Caco-2 (cell line): ENCODE data around the gene PRAMEF4. TPM values are rescaled to one million over a fixed set of nuclear protein-coding genes. Genes with fewer than 3 reads are reported as not detected.
"Not testable (repeated sequence)": the region's sequence is repeated elsewhere in the genome, so short reads cannot be mapped to it uniquely, and the experiment has no call there.

Experiments used
- BruUV-seq: library from RNA; stranded (reverse); fragments of 400-500 nt; replicated peaks from 2 replicates; lab custom pipeline; 2021; lab: Mats Ljungman, UMichigan
- CTCF ChIA-PET: fragments of 300-600 bp; sonication (Branson Sonifier 250); formaldehyde crosslinking; loops from one replicate; lab custom pipeline; 2022; ENCODE audit warnings: antibody characterized with exemption; lab: Charles Lee
- POLR2A ChIA-PET: fragments of 300-600 bp; sonication (Branson Sonifier 250); formaldehyde crosslinking; loops from one replicate; lab custom pipeline; 2022; ENCODE audit warnings: antibody characterized with exemption; lab: Charles Lee
- DNase-seq, 2 experiments: peaks; one replicate each; pipeline versions ENCODE4 v3.0.0 to v3.0.0-alpha.2; 2020 to 2022
- H3K27me3 ChIP-seq: replicated peaks from 2 replicates; pipeline ENCODE4 v1.6.0; 2011; ENCODE audit warnings: low read length; ENCODE audit not compliant: control insufficient read depth, insufficient read depth
- H3K36me3 ChIP-seq: 2 replicates; pipeline ENCODE4 v1.5.1; 2011; ENCODE audit warnings: low read length; ENCODE audit not compliant: control insufficient read depth, insufficient read depth
- H3K4me1 ChIP-seq: fragments of 250-450 bp; sonication (Bioruptor Pico); 2 replicates; pipeline ENCODE4 v1.5.1; 2020; ENCODE audit warnings: mild to moderate bottlenecking
- H3K4me3 ChIP-seq: 2 replicates; pipeline ENCODE4 v1.5.1; 2011; ENCODE audit warnings: low read depth, mild to moderate bottlenecking, control low read depth, low read length
- H3K9me3 ChIP-seq: fragments of 250-450 bp; sonication (Bioruptor Pico); 2 replicates; pipeline ENCODE4 v1.5.1; 2020; ENCODE audit warnings: mild to moderate bottlenecking, moderate library complexity
- H3K27ac Mint-ChIP-seq: one replicate; pipeline ENCODE4 v1.8.0; 2022; ENCODE audit warnings: mixed read lengths; ENCODE audit not compliant: unreplicated experiment
- H3K27me3 Mint-ChIP-seq: one replicate; pipeline ENCODE4 v1.8.0; 2022; ENCODE audit warnings: mixed read lengths; ENCODE audit not compliant: insufficient read depth, unreplicated experiment
- H3K36me3 Mint-ChIP-seq: one replicate; pipeline ENCODE4 v1.8.0; 2022; ENCODE audit warnings: mild to moderate bottlenecking, mixed read lengths; ENCODE audit not compliant: insufficient read depth, unreplicated experiment
- H3K4me1 Mint-ChIP-seq: one replicate; pipeline ENCODE4 v1.8.0; 2022; ENCODE audit warnings: low read depth, mixed read lengths; ENCODE audit not compliant: unreplicated experiment
- H3K4me3 Mint-ChIP-seq: one replicate; pipeline ENCODE4 v1.8.0; 2022; ENCODE audit warnings: mild to moderate bottlenecking, moderate library complexity, mixed read lengths; ENCODE audit not compliant: unreplicated experiment
- H3K9me3 Mint-ChIP-seq: one replicate; pipeline ENCODE4 v1.8.0; 2022; ENCODE audit warnings: mixed read lengths; ENCODE audit not compliant: unreplicated experiment
- intact Hi-C: fragments of 100-400 bp; cut with micrococcal nuclease; formaldehyde crosslinking; loops from one replicate; pipeline ENCODE4 v1.10.0; 2022; ENCODE audit not compliant: unreplicated experiment
- total RNA-seq: library from RNA; stranded (reverse); gene quantifications from 2 replicates; pipeline ENCODE4 v1.2.3, GENCODE V29; 2022
- TF ChIP-seq, protein P1 (sequence below), 2 experiments: fragments of 200-600 bp in 1 of 2; IDR thresholded peaks; 1 replicate in 1 of 2; 2 replicates in 1 of 2; pipeline versions ENCODE4 v1.5.1 to v1.8.0; 2011 to 2022; ENCODE audit warnings: antibody characterized with exemption in 1 of 2, control low read depth in 1 of 2, inconsistent platforms in 1 of 2, low read depth in 1 of 2, low read length in 1 of 2, mild to moderate bottlenecking in 1 of 2, moderate library complexity in 1 of 2; ENCODE audit not compliant: insufficient read depth in 1 of 2, severe bottlenecking in 1 of 2, unreplicated experiment in 1 of 2

The PRAMEF4 gene
- total RNA-seq, 1 experiment from 2014 or later, result not detected

DNA sequence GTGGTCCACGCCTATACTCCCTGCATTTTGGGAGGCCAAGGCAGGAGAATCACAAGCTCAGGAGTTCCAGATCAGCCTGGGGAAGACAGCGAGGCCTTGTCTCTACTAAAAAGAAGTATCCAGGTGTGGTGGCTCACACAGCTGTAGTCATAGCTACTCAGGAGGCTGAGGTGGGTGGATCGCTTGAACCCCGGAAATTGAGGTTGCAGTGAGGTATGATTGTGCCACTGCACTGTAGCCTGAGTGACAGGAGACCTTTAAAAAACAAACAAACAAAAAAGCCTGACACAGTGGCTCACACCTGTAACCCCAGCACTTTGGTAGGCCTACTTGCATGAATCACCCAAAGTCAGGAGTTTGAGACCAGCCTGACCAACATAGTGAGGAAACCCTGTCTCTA, 7.5 kb downstream of the PRAMEF4 start:
- H3K9me3 ChIP-seq, H3K9me3 Mint-ChIP-seq, H3K27me3 ChIP-seq, DNase-seq, H3K27ac Mint-ChIP-seq, H3K36me3 ChIP-seq, H3K4me3 ChIP-seq, CTCF ChIA-PET, intact Hi-C loops, H3K36me3 Mint-ChIP-seq, H3K27me3 Mint-ChIP-seq, H3K4me1 ChIP-seq, POLR2A ChIA-PET, BruUV-seq, H3K4me3 Mint-ChIP-seq, H3K4me1 Mint-ChIP-seq: not testable (repeated sequence)

DNA sequence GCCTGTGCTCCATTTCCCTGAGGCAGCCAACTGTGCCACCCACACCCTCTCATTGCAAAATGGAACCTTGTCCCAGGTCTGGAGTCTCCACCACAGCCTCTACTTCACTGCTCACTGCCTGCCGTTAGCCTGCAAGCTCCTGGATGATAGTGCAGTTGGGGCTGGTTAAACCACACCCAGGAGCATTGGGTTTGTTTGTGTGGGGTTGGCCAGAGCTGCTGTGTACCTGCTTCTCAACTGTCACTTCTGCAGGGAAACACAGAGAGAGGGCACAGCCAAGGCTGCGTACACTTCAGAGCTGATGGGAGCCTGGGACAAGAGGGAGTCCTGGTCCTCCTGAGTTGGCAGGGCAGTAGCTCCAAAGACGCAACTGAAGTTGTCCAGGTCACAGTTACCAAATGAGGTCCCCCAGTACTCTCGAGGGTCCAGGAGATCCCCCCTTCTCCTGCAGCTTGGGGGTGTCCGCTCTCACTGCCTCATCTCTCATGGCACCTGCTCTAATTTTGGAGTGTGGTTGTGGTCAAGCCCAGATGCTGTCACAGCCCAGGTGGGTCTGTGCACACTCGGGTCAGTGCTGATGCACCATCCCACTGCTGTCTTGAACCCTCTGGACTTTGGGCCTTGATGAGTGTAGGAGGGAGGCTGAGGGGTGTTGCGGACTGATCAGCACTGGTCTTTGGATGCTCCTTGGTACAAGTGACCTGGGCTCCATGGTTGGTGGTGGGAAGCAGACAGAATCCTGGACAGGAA, 22.7 kb downstream of the PRAMEF4 start:
- H3K9me3 ChIP-seq, H3K27me3 Mint-ChIP-seq, H3K36me3 Mint-ChIP-seq, H3K4me3 ChIP-seq, H3K4me1 Mint-ChIP-seq, H3K9me3 Mint-ChIP-seq, H3K36me3 ChIP-seq, H3K27ac Mint-ChIP-seq, DNase-seq, H3K4me3 Mint-ChIP-seq, CTCF ChIA-PET, POLR2A ChIA-PET, H3K4me1 ChIP-seq, H3K27me3 ChIP-seq, BruUV-seq, intact Hi-C loops: not testable (repeated sequence)

DNA sequence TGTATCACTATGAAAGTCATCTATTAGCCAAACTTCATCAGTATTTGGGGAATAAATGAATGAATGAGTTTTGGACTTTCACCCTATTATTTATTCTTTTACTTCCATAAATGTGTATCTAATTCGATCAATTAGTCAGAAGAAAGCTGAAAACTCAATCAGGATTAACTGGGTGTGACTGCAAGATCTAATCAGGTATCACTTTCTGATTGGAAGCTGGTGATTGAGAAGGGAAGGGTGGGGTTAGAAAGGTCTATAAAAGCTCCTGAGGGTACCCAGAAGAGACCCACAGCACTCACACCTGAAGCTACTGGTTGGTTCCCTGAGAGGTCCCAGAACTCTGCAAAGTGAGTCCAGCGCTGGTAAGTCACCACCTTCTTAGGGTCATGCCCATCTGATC, 29.2 kb downstream of the PRAMEF4 start, which contains the start of gene PRAMEF2:
Gene PRAMEF2 (plus strand): TSS at position 301 of the 400 bp plus-strand sequence. CDS start 1,924 bp downstream, outside the sequence.
- CTCF ChIA-PET, H3K4me1 ChIP-seq, H3K36me3 Mint-ChIP-seq, intact Hi-C loops, H3K27ac Mint-ChIP-seq, BruUV-seq, H3K4me3 Mint-ChIP-seq, H3K36me3 ChIP-seq, H3K4me3 ChIP-seq, DNase-seq, H3K27me3 Mint-ChIP-seq, H3K27me3 ChIP-seq, H3K9me3 ChIP-seq, H3K9me3 Mint-ChIP-seq, H3K4me1 Mint-ChIP-seq: not testable (repeated sequence)
- POLR2A ChIA-PET, result interaction anchor here (0.7 kb wide), 1 partner anchor 517 kb away, joined by 5 read pairs; no protein-coding TSS in a partner anchor

DNA sequence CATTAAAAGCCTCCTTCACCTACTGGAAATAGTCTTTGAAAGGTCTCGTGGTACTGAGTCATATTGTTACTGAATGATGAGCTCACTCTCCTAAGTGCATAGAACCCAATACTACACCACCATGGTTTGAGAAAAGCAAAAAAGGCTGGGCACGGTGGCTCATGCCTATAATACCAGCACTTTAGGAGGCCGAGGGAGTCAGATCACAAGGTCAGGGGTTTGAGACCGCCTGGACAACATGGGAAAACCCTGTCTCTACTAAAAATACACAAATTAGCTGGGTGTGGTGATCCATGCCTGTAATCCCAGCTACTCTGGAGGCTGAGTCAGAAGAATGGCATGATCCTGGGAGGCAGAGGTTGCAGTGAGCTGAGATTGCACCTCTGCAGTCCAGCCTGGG, 34.2 kb downstream of the PRAMEF4 start:
- TF ChIP-seq, protein P1, sequence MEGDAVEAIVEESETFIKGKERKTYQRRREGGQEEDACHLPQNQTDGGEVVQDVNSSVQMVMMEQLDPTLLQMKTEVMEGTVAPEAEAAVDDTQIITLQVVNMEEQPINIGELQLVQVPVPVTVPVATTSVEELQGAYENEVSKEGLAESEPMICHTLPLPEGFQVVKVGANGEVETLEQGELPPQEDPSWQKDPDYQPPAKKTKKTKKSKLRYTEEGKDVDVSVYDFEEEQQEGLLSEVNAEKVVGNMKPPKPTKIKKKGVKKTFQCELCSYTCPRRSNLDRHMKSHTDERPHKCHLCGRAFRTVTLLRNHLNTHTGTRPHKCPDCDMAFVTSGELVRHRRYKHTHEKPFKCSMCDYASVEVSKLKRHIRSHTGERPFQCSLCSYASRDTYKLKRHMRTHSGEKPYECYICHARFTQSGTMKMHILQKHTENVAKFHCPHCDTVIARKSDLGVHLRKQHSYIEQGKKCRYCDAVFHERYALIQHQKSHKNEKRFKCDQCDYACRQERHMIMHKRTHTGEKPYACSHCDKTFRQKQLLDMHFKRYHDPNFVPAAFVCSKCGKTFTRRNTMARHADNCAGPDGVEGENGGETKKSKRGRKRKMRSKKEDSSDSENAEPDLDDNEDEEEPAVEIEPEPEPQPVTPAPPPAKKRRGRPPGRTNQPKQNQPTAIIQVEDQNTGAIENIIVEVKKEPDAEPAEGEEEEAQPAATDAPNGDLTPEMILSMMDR (IDR thresholded peaks at IDR 0.05; ENCODE audit: insufficient read depth in 1 of 2, low read depth in 1 of 2, low read length in 1 of 2, severe bottlenecking in 1 of 2, unreplicated experiment in 1 of 2), result no peak
- ChIA-PET CTCF (no interaction called here), POLR2A (no interaction called here)
- H3K4me3 Mint-ChIP-seq, result no peak overlapping the region
- H3K4me1 Mint-ChIP-seq, result no peaks in the 10 kb centered on the region
- Histone ChIP-seq H3K4me1 (no peaks in the 10 kb centered on the region), H3K4me3 (no peak overlapping the region), H3K36me3 (no peaks in the 10 kb centered on the region), H3K9me3 (no peaks in the 10 kb centered on the region), H3K27me3 (no peaks in the 10 kb centered on the region)
- peaks cover 10% of the 10 kb centered on the region for H3K9me3 Mint-ChIP-seq
- no peaks in the 10 kb centered on the region for H3K36me3 Mint-ChIP-seq
- peaks cover 7% of the 10 kb centered on the region for H3K27me3 Mint-ChIP-seq
- BruUV-seq, result no TSS peak
- DNase-seq, result no peak
- intact Hi-C loops, result no loop called here
- H3K27ac Mint-ChIP-seq, result no peak overlapping the region

DNA sequence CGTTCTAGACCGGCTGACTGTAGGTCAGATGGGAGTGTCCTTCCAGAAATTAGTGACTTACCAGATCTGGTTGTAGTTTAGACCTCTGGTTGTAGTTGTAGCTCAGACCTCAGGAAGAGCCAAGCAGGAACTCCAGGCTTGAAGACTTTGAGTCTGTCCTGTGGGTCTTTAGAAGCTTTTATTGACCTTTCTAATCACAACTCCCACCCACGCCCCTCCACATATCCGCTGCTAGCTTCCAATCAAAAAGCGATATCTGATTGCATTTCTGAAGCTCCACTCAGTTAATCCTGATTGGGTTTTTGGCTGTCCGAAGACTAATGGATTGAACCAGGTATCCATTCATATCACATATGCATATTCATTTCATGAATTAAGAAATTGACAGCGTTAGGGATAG, 37.4 kb downstream of the PRAMEF4 start, which contains the start of gene HNRNPCL1:
Gene HNRNPCL1 (minus strand): TSS at position 101 of the 400 bp plus-strand sequence. CDS start 431 bp downstream, outside the sequence.
- H3K4me1 Mint-ChIP-seq, BruUV-seq, H3K4me3 Mint-ChIP-seq, CTCF ChIA-PET, intact Hi-C loops, H3K27ac Mint-ChIP-seq, POLR2A ChIA-PET, H3K36me3 Mint-ChIP-seq, H3K27me3 Mint-ChIP-seq, H3K9me3 ChIP-seq, H3K27me3 ChIP-seq, H3K4me1 ChIP-seq, H3K36me3 ChIP-seq, DNase-seq, H3K4me3 ChIP-seq: not testable (repeated sequence)
- H3K9me3 Mint-ChIP-seq, result peaks cover 11% of the 10 kb centered on the region

DNA sequence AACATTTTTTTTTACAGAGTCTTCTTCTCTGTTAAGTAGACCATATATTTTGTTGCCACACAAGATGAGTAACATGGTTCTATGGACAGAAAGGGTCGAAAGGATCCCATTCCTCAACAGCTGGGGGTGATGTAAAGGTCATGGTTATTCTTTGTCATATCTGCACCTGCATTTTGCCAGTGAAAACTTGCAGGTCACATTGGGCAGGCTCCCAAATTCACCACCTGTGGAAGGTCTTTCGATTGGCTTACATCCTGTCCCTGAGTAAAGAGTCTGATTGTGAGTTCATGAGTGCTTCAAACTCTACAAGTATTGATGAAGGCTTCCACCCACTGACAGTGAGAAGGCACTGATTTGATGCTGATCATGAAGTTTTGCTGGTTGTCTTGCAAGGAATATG, 52.8 kb downstream of the PRAMEF4 start:
- POLR2A ChIA-PET, H3K9me3 Mint-ChIP-seq: not testable (repeated sequence)

More for the DNA sequence above, 52.8 kb downstream of the PRAMEF4 start:
- H3K4me3 Mint-ChIP-seq, H3K36me3 Mint-ChIP-seq, CTCF ChIA-PET, DNase-seq, H3K27me3 Mint-ChIP-seq, H3K4me1 ChIP-seq, H3K4me3 ChIP-seq, H3K27ac Mint-ChIP-seq, H3K4me1 Mint-ChIP-seq, intact Hi-C loops, H3K27me3 ChIP-seq, H3K9me3 ChIP-seq, BruUV-seq, H3K36me3 ChIP-seq: not testable (repeated sequence)
